NCI-H2196 treated with DMSO at 0.1 percent for 48 hours (cell line): Measurements from ENCODE around the gene ZNF770.

ENCODE experiments used
- DNase-seq: peaks from one replicate; lab custom pipeline; 2025; ENCODE audit not compliant: unreplicated experiment; lab: John Stamatoyannopoulos, UW

The ZNF770 gene, protein sequence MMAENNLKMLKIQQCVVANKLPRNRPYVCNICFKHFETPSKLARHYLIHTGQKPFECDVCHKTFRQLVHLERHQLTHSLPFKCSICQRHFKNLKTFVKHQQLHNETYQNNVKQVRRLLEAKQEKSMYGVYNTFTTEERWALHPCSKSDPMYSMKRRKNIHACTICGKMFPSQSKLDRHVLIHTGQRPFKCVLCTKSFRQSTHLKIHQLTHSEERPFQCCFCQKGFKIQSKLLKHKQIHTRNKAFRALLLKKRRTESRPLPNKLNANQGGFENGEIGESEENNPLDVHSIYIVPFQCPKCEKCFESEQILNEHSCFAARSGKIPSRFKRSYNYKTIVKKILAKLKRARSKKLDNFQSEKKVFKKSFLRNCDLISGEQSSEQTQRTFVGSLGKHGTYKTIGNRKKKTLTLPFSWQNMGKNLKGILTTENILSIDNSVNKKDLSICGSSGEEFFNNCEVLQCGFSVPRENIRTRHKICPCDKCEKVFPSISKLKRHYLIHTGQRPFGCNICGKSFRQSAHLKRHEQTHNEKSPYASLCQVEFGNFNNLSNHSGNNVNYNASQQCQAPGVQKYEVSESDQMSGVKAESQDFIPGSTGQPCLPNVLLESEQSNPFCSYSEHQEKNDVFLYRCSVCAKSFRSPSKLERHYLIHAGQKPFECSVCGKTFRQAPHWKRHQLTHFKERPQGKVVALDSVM

DNA sequence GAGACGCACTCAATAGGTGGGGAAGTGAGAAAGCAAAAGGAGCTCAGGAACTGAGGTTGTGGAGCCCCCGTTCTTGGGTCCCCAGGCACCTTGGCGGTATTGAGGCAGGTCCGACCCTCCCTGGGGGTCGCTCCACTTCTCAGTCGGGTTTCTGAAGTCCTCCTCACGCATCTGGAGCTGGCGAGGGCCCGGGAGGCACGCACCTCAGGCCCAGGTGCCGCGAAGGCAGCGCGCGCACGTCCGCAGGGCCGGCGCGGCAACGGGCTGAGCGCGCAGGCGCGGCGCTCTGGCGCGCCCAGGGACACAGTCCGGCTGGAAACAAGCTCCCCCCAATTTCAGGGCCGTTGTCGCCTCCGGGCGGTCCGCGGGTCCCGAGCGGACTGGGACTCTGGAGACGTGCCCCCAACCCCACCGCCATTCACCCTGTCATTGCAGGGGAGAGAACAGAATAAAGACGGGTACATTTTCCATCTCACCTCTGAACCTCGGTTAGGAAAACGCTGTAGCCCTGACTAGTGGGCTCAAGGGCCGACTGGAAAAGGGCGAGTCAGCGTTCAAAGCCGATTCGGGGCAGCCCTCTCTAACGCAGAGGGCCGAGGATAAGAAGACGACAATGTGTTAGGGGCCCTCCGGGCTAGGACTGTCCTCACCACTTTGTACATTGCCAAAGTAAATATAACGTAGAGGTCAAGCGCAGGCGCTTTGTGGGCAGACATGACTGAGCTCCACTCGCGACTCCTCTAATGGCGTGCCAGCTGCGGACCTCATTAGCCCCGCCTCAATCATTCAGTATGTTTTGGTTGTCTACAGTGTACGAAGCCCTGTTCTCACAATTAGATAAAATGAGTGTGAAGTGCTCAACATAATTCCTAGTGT, at the start of gene ZNF770:
ZNF770 (minus strand) TSS at position 261 of the 876 bp plus-strand sequence. CDS start 4,853 bp downstream, outside the sequence.
- peak; percentile 28 for DNase-seq

DNA sequence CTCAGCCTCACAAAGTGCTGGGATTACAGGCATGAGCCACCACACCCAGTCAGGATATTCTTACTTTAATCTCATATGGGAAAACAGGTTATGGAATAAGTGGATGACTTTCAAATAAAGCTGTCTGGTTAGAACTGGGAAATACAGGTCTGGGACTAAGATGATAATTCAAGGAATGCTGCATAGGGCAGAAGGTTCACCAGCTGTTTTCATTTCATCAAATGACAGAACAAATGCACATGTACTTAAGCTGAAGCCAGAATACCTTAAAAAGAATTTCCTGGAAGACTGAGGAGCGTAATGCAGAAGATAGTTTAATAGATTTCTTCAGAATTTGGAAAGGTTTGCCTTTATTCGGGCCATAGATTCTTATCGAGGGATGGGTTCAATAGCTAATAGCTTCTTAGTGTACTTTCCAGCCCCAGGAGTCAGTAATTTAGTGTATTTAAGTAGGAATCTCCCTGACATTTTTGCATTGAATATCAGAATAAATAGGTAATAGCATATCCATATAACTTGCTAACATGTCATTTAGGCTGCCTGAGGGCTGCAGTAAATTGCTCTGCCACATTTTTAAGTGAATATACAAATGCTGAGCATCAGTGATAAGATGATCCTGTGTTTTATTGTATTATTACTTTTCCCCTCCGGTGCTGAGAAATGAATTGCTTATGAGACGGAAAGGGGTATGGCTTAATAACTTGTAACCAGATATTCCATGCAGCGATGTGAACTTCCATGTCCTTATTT, 40.3 kb upstream of the ZNF770 start:
- DNase-seq = no peak

DNA sequence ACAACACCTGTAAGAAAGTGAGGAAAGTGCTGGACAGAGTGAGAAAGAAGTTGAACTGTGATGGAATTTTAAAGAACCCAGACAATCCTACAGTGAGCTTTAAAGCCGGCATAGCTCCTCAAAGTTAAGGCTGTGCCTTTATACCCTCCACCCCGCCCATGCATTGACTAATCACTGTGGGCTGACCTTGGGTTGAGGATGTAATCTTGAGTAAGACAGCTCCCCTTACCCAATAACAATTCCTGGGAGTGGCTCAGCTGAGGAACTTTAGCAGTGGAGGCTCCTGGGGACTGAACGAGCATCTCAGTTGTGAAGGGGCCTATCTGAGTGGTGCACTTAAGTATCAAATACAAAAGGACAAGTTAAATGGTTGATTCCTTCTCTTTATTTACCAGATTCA, 35.7 kb upstream of the ZNF770 start:
- no peak for DNase-seq

DNA sequence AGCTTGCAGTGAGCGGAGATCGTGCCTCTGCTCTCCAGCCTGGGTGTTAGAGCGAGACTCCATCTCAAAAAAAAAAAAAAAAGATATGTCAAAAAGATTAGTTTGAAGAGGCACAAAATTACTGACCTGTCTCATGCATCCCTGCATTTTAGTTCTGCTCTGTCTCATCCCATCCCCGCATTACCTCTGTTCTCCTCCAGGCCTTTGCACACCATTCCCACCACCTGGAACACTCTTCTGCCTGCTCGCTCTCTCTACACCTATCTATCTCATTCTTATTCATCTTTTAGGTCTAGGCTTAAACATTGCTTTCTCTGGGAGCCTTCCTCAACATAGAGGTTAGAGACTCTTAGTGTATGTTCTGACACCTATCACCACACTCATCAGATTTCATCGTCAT, 32.9 kb upstream of the ZNF770 start:
- no peak for DNase-seq

DNA sequence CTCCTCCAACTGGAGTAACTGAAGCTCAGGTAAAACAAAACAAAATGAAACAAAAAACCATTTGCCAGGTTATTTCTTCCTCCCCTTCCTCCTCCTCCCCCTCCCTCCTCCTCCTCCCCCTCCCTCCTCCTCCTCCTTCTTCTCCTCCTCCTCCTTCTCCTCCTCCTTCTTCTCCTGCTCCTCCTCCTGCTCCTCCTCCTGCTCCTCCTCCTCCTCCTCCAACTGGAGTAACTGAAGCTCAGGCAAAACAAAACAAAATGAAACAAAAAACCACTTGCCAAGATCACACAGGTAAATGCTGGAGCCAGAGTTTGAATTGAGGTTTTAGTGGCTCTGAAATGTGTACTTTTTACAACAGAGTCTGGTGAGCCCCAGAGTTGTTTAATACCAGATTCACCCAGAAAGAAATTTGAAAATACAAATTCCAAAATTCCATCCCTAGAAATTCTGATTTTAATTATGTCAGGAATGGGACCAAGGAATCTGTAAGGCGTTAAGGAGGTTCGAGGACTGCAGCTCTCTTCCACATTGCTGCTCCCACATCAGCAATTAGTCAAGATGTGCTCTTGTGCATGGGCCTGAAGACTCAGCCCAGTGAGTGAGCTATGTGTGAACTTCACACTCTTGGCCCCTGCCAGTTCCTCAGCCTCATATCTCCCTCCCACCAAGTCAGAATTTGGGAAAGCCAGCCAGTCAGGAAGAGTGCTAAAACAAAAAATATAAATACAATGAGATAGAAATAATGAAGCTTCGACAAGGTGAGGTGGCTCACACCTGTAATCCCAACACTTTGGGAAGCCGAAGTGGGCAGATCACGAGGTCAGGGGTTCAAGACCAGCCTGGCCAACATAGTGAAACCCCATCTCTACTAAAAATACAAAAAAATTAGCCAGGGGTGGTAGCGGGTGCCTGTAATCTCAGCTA, 31.6 kb upstream of the ZNF770 start:
- DNase-seq = no peak

DNA sequence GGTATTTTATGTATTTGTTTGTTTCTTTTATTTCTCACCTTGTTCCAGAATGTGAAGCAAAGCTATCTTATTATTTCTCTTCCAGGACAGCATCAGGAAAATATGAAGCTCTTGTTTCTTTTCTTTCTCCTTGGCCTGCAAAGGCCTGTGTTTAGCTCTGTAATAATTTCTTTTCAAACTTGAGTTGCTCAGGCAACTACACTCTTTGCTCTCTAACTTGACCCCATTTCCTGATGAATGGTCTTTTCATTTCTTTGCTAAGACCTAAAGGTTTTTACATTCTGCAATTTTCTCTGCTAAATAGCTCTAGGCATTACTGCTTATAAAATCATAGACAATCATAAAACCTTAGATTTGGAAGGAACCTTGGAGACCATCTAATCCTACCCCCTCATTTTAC, 26.2 kb upstream of the ZNF770 start:
- no peak for DNase-seq

DNA sequence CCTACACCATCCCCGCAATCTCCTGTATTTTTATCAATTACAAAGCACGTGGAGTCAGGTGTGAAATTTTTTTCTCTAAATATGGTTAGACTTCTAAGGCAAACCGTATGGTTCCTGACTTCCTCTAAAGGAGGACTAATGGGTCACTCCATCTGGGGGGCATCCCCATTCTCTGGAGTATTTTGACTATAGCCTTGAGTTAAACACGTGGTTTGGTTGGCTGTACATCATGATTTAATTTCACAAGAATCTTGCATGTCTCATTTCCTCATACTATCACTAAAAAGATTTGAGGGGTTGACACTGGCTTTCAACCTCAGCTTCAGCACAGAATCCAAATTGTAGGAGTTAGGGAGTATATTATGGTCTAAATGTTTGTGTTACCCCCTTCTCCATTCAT, 25.3 kb upstream of the ZNF770 start:
- no peak for DNase-seq

DNA sequence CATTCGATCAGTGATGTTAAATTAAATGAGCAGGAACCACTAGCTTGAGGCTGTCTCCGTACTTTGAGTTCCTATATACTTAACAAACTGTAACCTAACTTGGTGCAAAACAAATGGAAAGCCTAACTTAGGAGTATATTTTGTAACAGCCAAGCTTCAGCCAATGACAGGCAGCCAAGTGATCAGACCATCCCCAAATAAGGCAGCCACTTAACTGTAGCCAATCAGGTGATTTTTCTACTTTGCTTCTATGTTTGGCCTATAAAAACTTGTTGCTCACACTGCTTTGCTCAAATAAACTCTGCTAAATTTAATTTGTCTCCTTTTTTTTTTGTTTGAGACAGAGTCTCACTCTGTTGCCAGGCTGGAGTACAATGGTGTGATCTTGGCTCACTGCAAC, 19.3 kb upstream of the ZNF770 start:
- DNase-seq = no peak

DNA sequence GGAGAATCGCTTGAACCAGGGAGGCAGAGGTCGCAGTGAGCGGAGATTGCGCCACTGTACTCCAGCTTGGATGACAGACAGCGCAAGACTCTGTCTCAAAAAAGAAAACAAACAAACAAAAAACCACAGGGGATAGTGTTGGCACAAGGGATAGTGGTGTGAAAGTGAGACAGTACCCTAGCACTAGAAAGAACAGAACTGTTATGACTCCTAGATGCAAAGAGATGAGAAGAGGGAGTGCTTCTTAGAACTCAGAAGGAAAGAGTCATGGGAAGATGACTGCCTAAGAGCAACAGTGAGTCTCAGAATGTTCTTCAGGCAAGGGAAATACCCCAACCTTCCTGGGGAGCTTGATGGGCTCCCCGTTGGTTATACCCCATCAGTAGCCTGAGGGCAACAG, 17.8 kb upstream of the ZNF770 start:
- DNase-seq = no peak

DNA sequence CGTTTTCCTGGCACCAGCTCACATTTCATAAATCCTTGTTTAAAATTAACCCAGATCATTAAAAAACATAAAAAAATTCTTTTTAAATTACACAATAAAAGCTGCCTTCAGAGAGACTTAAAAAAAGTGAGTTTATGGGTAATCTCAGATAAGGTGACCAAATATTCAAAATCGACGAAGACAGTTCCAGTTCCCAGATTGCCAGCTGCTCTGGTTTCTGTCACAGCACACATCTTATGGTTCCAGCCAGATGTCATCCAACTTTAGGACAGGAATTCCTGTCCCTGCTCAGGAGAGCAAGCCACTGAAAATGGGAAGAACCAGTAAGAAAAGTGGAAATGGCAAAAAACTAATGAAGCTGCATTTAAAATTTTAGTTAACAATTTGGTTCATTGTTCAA, 15.8 kb upstream of the ZNF770 start:
- DNase-seq = no peak

DNA sequence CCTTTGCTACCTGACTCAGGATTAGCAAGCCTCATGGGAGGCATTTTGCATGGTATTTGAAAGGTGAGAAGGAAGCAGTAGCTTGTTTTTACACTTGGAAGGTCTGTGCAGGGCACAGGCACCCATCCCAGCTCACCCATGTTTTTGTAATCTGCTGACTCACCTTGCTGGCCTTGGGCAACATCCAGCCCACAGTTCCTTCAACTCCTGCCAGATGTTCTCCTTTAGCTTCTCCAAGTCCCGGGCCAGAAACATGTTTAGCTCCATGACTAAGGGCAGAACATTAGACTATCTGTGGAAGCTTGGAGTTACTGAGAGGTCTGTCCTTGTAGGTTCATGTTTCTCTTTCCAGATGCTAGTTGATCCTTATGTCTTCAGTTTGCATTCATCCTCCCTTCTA, 12.4 kb upstream of the ZNF770 start:
- DNase-seq = no peak

DNA sequence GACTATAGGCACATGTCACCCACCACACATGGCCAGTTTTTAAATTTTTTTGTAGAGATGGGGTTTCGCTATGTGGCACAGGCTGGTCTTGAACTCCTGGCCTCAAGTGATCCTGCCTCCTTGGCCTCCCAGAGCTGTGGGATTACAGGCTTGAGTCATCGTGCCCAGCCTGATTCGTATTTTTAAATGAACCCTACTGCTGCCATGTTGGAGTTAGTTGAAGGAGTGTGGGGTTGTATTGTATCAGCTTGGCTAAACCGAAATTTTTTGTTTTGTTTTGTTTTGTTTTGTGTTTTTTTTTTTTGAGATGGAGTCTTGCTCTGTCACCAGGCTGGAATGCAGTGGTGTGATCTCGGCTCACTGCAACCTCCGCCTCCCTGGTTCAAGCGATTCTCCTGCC, 11.8 kb upstream of the ZNF770 start:
- DNase-seq = no peak

DNA sequence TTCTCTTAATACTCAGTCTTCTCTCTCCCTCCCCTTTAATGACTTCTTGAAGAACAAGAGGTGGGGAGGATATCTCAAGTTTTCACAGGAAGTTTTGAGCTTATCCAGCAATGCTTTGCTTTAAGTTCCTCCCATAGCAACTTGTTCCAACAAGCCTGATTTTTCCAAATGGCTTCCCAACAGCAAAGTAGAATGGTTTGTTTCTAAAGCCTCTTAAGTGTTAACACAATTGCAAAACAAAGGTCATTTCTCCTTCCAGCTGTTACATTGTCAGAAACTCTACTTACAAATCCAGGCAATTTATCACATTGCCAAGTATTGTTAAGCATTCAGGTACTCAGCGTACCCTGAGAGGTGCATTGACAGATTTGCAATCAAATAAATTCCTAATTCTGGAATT, 6.8 kb upstream of the ZNF770 start:
- DNase-seq = no peak

DNA sequence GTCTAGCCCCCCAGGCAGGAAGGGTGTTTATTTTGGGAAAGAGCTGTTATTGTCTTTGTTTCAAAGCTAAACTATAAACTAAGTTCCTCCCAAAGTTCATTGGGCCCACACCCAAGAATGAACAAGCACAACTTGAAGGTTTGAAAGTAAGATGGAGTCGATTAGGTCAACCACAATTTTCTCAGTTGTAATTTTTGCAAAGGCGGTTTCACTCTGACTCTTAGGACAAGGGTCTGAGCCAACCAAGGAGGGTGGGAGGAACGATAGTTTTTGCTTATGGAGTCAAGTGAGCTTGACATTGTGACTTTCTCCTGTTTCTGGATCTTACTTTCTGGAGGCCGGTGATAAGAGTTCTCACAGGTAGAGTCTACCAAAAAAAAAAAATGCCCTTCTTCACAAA, 5.8 kb upstream of the ZNF770 start:
- DNase-seq = no peak

DNA sequence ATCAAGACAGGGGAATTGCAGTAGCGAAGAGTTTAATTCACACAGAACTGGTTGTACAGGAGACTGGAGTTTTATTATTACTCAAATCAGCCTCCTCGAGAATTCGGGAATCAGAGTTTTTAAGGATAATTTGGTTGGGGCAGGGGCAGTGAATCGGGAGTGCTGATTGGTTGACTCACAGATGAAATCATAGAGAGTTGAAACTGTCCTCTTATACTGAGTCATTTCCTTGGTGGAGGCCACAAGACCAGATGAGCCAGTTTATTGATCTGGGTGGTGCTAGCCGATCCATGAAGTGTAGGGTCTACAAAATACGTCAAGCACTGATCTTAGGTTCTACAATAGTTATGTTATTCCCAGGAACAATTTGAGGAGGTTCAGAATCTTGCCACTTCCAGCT, 5.3 kb upstream of the ZNF770 start:
- DNase-seq = no peak

DNA sequence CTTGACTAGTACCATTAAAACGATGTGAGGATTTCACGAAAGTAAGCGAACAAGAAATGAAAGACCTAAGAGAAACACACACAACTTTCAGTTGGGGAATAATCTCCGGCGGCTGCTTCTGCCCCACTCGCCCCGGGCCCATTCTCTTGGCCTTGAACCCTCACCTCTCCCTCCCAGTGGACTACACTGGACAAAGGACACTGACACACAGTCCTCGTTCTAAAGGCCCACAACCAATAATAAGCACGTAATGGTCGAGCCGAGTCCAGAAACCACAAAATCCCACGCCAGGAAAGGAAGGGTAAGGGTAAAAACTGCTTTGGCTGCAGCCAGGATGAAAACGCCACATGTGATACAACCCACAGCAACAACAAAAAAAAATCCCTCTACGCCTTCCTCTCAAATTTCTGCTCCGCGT, 469 bp downstream of the ZNF770 start:
- no peak for DNase-seq

DNA sequence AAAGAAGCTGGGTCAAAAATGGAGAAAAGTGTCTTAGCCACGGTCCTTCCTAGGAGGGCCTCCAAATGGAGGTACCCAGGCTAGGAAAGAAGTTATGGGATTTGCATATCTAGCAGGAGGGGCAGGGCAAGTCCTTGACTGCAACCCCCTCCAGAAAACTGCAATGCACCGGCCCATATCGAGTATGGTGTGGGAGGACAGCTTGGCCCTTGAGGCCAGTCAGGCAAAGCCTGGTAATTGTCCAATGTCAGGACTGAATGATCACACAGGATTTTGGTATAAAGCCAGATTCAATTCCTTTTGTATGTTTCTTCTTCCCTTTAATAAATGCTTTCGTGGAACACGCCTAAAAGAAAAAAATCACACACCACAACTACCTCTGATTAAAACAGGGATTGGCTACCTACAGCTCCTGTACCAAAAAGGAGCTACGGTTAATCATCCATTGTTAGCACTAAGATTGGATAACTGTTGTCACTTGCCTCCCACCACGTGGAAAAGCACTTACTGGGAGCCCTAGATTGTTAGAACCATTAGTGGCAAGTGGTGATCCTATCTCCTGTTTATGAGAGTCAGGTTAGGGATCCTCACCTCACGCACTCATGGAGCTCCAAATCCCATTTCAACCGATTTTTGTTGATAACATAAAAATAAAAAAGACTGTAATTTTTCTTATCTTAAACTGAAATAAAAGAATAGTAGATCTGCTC, 1.2 kb downstream of the ZNF770 start:
- DNase-seq = no peak

DNA sequence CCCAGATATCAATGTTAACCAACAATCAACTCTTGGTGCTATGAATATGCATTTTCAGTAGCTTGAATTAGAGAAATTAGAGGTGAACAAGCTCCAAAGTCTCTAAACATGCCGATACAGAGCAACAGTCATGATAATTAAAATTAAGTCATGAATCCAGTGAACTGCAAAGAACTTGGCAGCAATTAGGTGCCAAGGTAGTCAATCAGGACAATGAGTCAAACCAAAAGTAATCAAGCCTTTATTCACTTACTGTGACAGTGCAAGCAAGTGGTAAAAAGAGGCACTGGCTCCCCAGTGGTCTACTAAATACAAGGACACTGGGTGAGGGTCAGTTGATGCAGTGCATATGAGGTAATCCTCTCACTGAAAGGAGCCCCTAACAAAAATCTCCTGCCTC, 1.8 kb downstream of the ZNF770 start:
- no peak for DNase-seq

DNA sequence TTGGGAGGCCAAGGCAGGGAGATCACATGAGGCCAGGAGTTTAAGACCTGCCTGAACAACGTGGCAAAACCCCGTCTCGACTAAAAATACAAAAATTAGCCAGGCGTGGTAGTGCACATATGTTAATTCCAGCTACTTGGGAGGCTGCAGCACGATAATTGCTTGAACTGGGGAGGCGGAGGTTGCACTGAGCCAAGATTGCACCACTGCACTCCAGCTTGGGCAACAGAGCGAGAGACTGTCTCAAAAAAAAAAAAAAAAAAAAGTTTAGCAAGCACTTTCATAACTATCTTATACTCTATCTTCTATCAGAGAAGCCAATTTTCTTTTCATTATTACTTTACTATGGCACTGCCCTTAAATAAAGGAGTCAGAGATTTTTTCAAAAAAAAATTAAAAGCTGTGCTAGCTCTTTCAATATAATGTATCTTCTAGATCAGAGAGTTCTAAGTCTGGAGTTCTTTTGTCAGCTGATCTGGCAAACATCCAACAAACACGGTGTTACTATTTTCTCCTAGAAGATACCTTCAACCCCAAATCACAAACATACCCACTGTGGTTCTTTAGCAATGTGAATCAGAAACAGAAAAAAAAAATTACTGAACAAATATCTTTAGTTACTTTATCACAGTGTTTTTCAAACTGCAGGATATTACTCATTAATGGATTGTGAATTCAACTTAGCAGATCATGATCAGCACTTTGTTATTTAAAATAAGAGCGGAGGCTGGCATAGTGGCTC, 3.0 kb downstream of the ZNF770 start:
- no peak for DNase-seq
